Omental fat pad (tissue), 4 donors: ENCODE data around the gene RNF13. TPM values are rescaled to one million over a fixed set of nuclear protein-coding genes. Genes with fewer than 3 reads are reported as not detected.

Experiments used
- ATAC-seq: fragments of 150-250 bp; one replicate; pipeline ENCODE4 v1.9.1; 2016; ENCODE audit warnings: mild to moderate bottlenecking, moderate library complexity; ENCODE audit not compliant: low FRiP score
- DNase-seq: peaks from one replicate; pipeline ENCODE4 v3.0.0-alpha.2; 2019; ENCODE audit warnings: low spot score
- CTCF ChIP-seq, 3 donors: fragments of 450-650 bp; IDR thresholded peaks; one replicate each; pipeline ENCODE4 v1.5.1; 2016 to 2017; ENCODE audit warnings: antibody characterized with exemption in 3 of 3, mild to moderate bottlenecking in 3 of 3, moderate library complexity in 2 of 3
- total RNA-seq, 4 donors: library from RNA; depleted of rRNA; stranded (reverse); fragments of >200 nt; gene quantifications; one replicate each; pipeline ENCODE4 v1.1.0, GENCODE V29; 2016

Gene RNF13
- total RNA-seq, 4 donors from 2014 or later, result 77.7 to 105 (median 95.9) TPM

- DNase-seq (no peak), ATAC-seq (no peak)
- no peak for TF ChIP-seq CTCF (IDR thresholded peaks at IDR 0.05)
Measured at GRCh38 chr3:149812165-149812605, 830 bp upstream of the RNF13 start.

GRCh38 chr3:149813367-149814281 lies 609 bp downstream of the RNF13 start:
- TF ChIP-seq CTCF (IDR thresholded peaks at IDR 0.05), result no peak
- DNase-seq (peak; percentile 28), ATAC-seq (peak; percentile 1)

- DNase-seq (no peak), ATAC-seq (no peak)
- no peak for TF ChIP-seq CTCF (IDR thresholded peaks at IDR 0.05)
Measured at GRCh38 chr3:149815321-149815720, 2.3 kb downstream of the RNF13 start.

GRCh38 chr3:149815728-149816127 lies 2.7 kb downstream of the RNF13 start:
- TF ChIP-seq CTCF (IDR thresholded peaks at IDR 0.05), result no peak
- DNase-seq (no peak), ATAC-seq (no peak)

- no peak for ATAC-seq
- TF ChIP-seq CTCF (IDR thresholded peaks at IDR 0.05), result no peak
- DNase-seq, result no peak
Measured at GRCh38 chr3:149816311-149816710, 3.3 kb downstream of the RNF13 start.

- DNase-seq (no peak), ATAC-seq (no peak)
- no peak for TF ChIP-seq CTCF (IDR thresholded peaks at IDR 0.05)
Measured at GRCh38 chr3:149816986-149817385, 4.0 kb downstream of the RNF13 start.

- TF ChIP-seq CTCF (IDR thresholded peaks at IDR 0.05), result no peak
- no peak for DNase-seq
- ATAC-seq, result no peak
Measured at GRCh38 chr3:149819432-149819831, 6.4 kb downstream of the RNF13 start.
